GM10266 (cell line): Measurements from ENCODE around the gene RNGTT.

Source experiments
- DNase-seq: peaks from one replicate; pipeline ENCODE4 v3.0.0; 2012; ENCODE audit errors: extremely low spot score
- CTCF ChIP-seq: IDR thresholded peaks from 2 replicates; pipeline ENCODE4 v1.5.1; 2012; ENCODE audit warnings: mild to moderate bottlenecking, low read depth; ENCODE audit not compliant: control insufficient read depth, insufficient read depth; ENCODE audit errors: missing control alignments

Gene RNGTT

GRCh38 chr6:89007209-89008000 is 44.0 kb upstream of the RNGTT start:
- TF ChIP-seq CTCF, result no peak
- no peak for DNase-seq

GRCh38 chr6:89002523-89002922 is 39.1 kb upstream of the RNGTT start:
- no peak for DNase-seq
- TF ChIP-seq CTCF, result no peak

GRCh38 chr6:88997327-88997726 is 33.9 kb upstream of the RNGTT start:
- TF ChIP-seq CTCF, result no peak
- no peak for DNase-seq

- no peak for DNase-seq
- no peak for TF ChIP-seq CTCF
These were observed 29.5 kb upstream of the RNGTT start for GRCh38 chr6:88992741-88993552.

GRCh38 chr6:88989215-88989614 is 25.8 kb upstream of the RNGTT start:
- no peak for TF ChIP-seq CTCF
- no peak for DNase-seq

- TF ChIP-seq CTCF, result no peak
- DNase-seq, result no peak
These were observed 24.5 kb upstream of the RNGTT start for GRCh38 chr6:88987922-88988321.

- TF ChIP-seq CTCF, result no peak
- no peak for DNase-seq
These were observed 22.5 kb upstream of the RNGTT start for GRCh38 chr6:88985901-88986300.
